IMR-90 (cell line): ENCODE results near the gene ALPK3.

Source experiments
- CTCF ChIP-seq: conservative IDR thresholded peaks from 2 replicates; pipeline ENCODE4 v1.5.1; 2012; ENCODE audit warnings: mild to moderate bottlenecking, low read depth, low read length, improper control_type of control experiment
- NFE2L2 ChIP-seq: fragments of 150-350 bp; IDR thresholded peaks from 2 replicates; pipeline ENCODE4 v1.6.1; 2016; ENCODE audit warnings: low read depth, mild to moderate bottlenecking, low read length

- TF ChIP-seq CTCF (no peak), NFE2L2 (no peak)
These were observed 23.1 kb downstream of the ALPK3 start for GRCh38 chr15:84840255-84840654.
